Neural crest cell (in vitro differentiated cells): ENCODE measurements around the gene TTLL7. TPM values are rescaled to one million over a fixed set of nuclear protein-coding genes. Genes with fewer than 3 reads are reported as not detected.

Experiments
- DNase-seq: peaks from one replicate; pipeline ENCODE4 v3.0.0; 2021; ENCODE audit warnings: low read depth, mixed read lengths, low spot score
- H3K27ac Mint-ChIP-seq: one replicate; pipeline ENCODE4 v1.8.0; 2021; ENCODE audit warnings: mild to moderate bottlenecking, mixed read lengths; ENCODE audit not compliant: unreplicated experiment
- H3K27me3 Mint-ChIP-seq: 2 replicates; pipeline ENCODE4 v1.8.0; 2021; ENCODE audit warnings: low read depth, mild to moderate bottlenecking, mixed read lengths
- H3K36me3 Mint-ChIP-seq: 2 replicates; pipeline ENCODE4 v1.8.0; 2021; ENCODE audit warnings: low read depth, mild to moderate bottlenecking, mixed read lengths
- H3K4me1 Mint-ChIP-seq: 2 replicates; pipeline ENCODE4 v1.8.0; 2021; ENCODE audit warnings: mixed read lengths
- H3K4me3 Mint-ChIP-seq: one replicate; pipeline ENCODE4 v1.8.0; 2021; ENCODE audit warnings: mild to moderate bottlenecking, mixed read lengths
- H3K9me3 Mint-ChIP-seq: 2 replicates; pipeline ENCODE4 v1.8.0; 2021; ENCODE audit warnings: mixed read lengths
- CTCF ChIP-seq: fragments of 200-600 bp; sonication (generic); conservative IDR thresholded peaks from 2 replicates; pipeline ENCODE4 v1.5.0; 2021; ENCODE audit warnings: antibody characterized with exemption, mild to moderate bottlenecking
- total RNA-seq: library from RNA; stranded (reverse); gene quantifications from 2 replicates; pipeline ENCODE4 v1.2.1, GENCODE V29; 2021

The TTLL7 gene
- total RNA-seq, 1 donor from 2014 or later, result 10.5 TPM

DNA sequence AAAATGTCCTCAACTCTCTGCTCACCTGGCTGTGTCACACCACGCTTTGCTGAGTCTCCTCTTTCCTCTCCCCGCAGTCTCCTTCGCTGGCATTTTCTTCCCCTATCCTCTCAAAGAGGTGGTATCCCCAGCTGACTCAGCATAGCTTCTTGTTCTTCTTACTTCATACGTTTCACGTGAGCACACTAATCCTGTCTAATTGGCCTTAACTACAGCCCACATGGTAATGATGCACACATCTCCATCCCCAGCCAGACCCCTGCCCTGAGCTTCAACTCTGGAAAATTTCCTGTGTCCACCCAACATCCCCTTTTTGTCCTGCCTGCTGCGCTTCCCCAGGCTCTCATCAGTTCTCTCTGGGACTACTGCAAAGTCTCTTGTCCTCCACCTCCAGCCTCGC lies 169.8 kb downstream of the TTLL7 start:
- Mint-ChIP-seq H3K27ac (no peak overlapping the region), H3K36me3 (no peaks in the 10 kb centered on the region), H3K9me3 (no peaks in the 10 kb centered on the region), H3K4me3 (no peak overlapping the region), H3K4me1 (peaks cover 3% of the 10 kb centered on the region), H3K27me3 (no peaks in the 10 kb centered on the region)
- no peak for DNase-seq
- TF ChIP-seq CTCF, result no peak

DNA sequence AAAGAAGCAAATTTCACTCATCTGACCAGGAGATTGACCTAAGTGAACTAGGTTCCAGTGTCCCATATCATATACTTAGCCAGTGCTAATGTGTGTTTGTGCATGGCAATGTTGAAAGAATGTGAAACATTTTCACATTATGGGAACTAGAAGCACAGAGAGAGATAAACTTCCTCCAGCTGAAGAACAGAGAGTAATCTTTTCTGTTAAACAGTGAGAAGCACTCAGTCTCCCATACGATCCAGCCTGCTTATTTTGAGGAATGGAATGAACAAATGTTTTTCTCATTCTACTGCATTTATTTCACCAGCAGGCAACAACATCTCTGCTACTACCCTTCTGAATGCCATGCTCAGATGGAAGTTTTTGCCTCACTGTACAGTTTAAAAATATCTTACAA lies 170.5 kb downstream of the TTLL7 start:
- no peaks in the 10 kb centered on the region for H3K27me3 Mint-ChIP-seq
- H3K36me3 Mint-ChIP-seq, result peaks cover 5% of the 10 kb centered on the region
- no peak overlapping the region for H3K4me3 Mint-ChIP-seq
- DNase-seq, result no peak
- TF ChIP-seq CTCF, result no peak
- peaks cover 3% of the 10 kb centered on the region for H3K4me1 Mint-ChIP-seq
- no peak overlapping the region for H3K27ac Mint-ChIP-seq
- H3K9me3 Mint-ChIP-seq, result peaks cover 5% of the 10 kb centered on the region

- no peak overlapping the region for H3K4me3 Mint-ChIP-seq
- peaks cover 5% of the 10 kb centered on the region for H3K36me3 Mint-ChIP-seq
- H3K27ac Mint-ChIP-seq, result no peak overlapping the region
- no peaks in the 10 kb centered on the region for H3K27me3 Mint-ChIP-seq
- no peak for DNase-seq
- H3K9me3 Mint-ChIP-seq, result peaks cover 6% of the 10 kb centered on the region
- H3K4me1 Mint-ChIP-seq, result peaks cover 3% of the 10 kb centered on the region
- TF ChIP-seq CTCF, result no peak
These were observed 171.2 kb downstream of the TTLL7 start for GRCh38 chr1:83827741-83828140.

GRCh38 chr1:83822208-83822607 lies 176.7 kb downstream of the TTLL7 start:
- Mint-ChIP-seq H3K27ac (no peak overlapping the region), H3K36me3 (peaks cover 15% of the 10 kb centered on the region), H3K4me3 (no peak overlapping the region), H3K27me3 (no peaks in the 10 kb centered on the region), H3K9me3 (peaks cover 18% of the 10 kb centered on the region), H3K4me1 (peaks cover 16% of the 10 kb centered on the region)
- no peak for TF ChIP-seq CTCF
- DNase-seq, result no peak

DNA sequence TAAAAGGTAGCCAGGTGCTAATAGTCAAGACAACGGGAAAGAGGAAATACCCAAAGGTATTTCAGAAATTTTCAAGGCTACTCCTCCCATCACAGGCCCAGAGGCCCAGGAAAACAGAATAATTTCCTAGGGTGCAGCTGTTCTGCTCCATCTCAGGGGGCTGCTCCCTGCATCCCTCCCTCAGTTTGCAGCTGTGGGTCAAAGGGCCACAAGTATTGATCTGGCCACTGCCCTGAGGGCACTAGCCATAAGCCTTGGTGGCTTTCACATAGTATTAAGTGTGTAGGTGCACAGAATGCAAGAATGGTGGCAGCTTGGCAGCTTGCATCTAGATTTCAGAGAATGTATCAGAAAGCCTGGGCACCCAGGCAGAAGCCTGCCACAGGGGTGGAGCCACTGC lies 179.5 kb downstream of the TTLL7 start:
- TF ChIP-seq CTCF, result no peak
- no peak for DNase-seq
- Mint-ChIP-seq H3K36me3 (peaks cover 15% of the 10 kb centered on the region), H3K4me3 (no peak overlapping the region), H3K4me1 (peaks cover 16% of the 10 kb centered on the region), H3K27me3 (no peaks in the 10 kb centered on the region), H3K27ac (no peak overlapping the region), H3K9me3 (peaks cover 19% of the 10 kb centered on the region)

GRCh38 chr1:83818916-83819315 lies 180.0 kb downstream of the TTLL7 start:
- H3K9me3 Mint-ChIP-seq, result peaks cover 18% of the 10 kb centered on the region
- peaks cover 13% of the 10 kb centered on the region for H3K36me3 Mint-ChIP-seq
- no peak for DNase-seq
- no peak overlapping the region for H3K27ac Mint-ChIP-seq
- H3K4me1 Mint-ChIP-seq, result peaks cover 16% of the 10 kb centered on the region
- H3K27me3 Mint-ChIP-seq, result no peaks in the 10 kb centered on the region
- H3K4me3 Mint-ChIP-seq, result no peak overlapping the region
- TF ChIP-seq CTCF, result no peak
